Retinal pigment epithelial cell (primary cell): ENCODE measurements around the gene CSF1.

Experiments
- DNase-seq: peaks from one replicate; pipeline ENCODE4 v3.0.0-alpha.2; 2010; ENCODE audit warnings: low read depth
- H3K4me3 ChIP-seq: 2 replicates; pipeline ENCODE4 v1.5.1; 2011; ENCODE audit warnings: mild to moderate bottlenecking, low read length, control low read depth, moderate library complexity
- CTCF ChIP-seq: conservative IDR thresholded peaks from 2 replicates; pipeline ENCODE4 v1.5.1; 2011; ENCODE audit warnings: low read depth, low read length, control low read depth, inconsistent platforms

Gene CSF1

GRCh38 chr1:109971559-109971958, 60.9 kb downstream of the CSF1 start:
- H3K4me3 ChIP-seq, result no peak overlapping the region
- no peak for DNase-seq
- no peak for TF ChIP-seq CTCF

GRCh38 chr1:109974191-109974590, 63.5 kb downstream of the CSF1 start:
- TF ChIP-seq CTCF, result no peak
- no peak for DNase-seq
- no peak overlapping the region for H3K4me3 ChIP-seq

- DNase-seq, result no peak
- no peak overlapping the region for H3K4me3 ChIP-seq
- TF ChIP-seq CTCF, result no peak
Measured at GRCh38 chr1:109975718-109976117, 65.1 kb downstream of the CSF1 start.

- H3K4me3 ChIP-seq, result no peak overlapping the region
- no peak for DNase-seq
- TF ChIP-seq CTCF, result no peak
Measured at GRCh38 chr1:109976762-109977161, 66.1 kb downstream of the CSF1 start.

- no peak overlapping the region for H3K4me3 ChIP-seq
- no peak for DNase-seq
- TF ChIP-seq CTCF, result no peak
Measured at GRCh38 chr1:109977225-109977624, 66.6 kb downstream of the CSF1 start.

GRCh38 chr1:109977657-109978378, 67.2 kb downstream of the CSF1 start:
- TF ChIP-seq CTCF, result no peak
- DNase-seq, result no peak
- H3K4me3 ChIP-seq, result no peak overlapping the region

GRCh38 chr1:109978761-109979488, 68.3 kb downstream of the CSF1 start:
- DNase-seq, result no peak
- no peak for TF ChIP-seq CTCF
- no peak overlapping the region for H3K4me3 ChIP-seq
